HG03342 (cell line): ENCODE measurements around the gene TPRG1L.
A peak's percentile ranks its signal among the peaks of the same experiment; 100 is the strongest.

Source experiments
- ATAC-seq: cut with Tn5 transposase; IDR thresholded peaks from one replicate; pipeline ENCODE4 v1.9.1; 2021; ENCODE audit warnings: mild to moderate bottlenecking, moderate library complexity; ENCODE audit not compliant: unreplicated experiment

Gene TPRG1L

DNA sequence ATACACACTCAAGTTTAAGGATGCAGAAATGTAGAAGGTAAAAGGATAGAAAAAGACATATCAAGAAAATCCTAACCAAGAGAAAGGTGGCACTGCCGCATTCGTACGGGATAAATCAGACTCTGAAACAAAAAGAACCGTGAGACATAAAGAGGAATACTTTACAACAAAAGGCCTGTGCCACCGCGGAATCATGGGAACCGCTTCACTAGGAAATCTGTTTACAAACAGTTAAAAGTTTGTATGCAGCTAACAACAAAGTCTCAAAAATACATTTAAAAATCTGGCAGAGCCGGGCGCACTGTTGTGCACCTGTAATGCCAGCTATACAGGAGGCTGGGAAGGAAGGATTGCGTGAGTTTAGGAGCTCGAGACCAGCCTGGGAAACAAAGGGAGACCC is 17.0 kb downstream of the TPRG1L start:
- no peak for ATAC-seq

DNA sequence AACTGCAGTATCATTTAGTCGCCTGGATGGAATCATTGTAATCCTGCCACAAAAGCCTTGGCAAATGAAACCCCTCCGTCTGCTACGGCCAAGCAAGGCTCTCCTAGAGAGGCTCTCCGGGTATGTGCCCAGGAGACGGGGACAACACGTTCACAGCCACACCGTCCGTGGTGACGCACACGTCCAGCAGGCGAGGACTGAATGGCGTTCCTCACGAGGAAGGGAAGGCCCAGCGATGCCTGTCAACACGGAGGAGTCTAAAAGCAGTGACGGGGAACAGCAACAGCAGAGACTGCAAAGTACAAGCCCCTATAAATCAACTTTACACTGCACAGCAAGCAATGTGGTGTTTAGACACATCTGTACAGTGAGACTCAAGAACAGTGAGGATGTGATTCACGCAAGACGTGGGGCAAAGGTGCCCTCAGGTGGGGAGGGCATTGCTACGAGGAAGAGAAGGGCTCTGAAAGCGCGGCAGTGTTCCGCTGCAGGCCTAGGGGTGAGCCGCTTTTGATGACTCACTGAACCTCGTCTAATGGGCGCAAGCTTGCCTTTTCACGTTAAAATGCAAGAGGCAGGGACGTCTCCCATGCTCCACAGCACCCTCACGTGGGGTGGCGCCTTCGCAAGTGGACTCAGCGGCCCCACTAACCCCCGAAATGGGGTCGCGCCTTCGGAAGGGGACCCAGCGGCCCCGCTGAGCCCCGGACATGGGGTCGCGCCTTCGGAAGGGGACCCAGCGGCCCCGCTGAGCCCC is 18.3 kb downstream of the TPRG1L start:
- no peak for ATAC-seq

DNA sequence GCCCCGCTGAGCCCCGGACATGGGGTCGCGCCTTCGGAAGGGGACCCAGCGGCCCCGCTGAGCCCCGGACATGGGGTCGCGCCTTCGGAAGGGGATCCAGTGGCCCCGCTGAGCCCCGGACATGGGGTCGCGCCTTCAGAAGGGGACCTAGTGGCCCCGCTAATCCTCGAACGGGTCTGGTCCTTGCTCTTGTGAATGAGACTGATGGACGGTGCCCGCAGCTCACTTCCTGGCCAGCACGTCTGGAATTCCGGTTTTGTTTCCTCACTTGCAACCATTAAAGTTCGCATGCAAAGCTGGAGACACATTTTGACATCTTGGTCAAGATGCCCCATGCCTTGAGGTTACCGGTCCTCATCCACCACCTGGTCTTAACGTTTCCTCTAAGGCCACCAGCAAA is 19.5 kb downstream of the TPRG1L start:
- no peak for ATAC-seq

DNA sequence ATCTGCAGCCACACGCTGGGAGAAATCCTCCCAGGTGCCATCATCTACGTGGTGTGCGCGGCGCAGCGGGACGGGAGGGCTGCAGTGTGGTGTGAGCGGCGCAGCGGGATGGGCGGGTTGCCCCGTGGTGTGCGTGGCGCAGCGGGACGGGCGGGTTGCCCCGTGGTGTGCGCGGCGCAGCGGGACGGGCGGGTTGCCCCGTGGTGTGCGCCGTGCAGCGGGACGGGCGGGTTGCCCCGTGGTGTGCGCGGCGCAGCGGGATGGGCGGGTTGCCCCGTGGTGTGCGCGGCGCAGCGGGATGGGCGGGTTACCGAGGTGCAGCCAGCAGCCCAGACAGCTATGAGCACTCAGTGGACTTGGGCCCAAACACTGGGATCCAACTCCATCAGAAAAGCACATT is 20.4 kb downstream of the TPRG1L start:
- no peak for ATAC-seq

DNA sequence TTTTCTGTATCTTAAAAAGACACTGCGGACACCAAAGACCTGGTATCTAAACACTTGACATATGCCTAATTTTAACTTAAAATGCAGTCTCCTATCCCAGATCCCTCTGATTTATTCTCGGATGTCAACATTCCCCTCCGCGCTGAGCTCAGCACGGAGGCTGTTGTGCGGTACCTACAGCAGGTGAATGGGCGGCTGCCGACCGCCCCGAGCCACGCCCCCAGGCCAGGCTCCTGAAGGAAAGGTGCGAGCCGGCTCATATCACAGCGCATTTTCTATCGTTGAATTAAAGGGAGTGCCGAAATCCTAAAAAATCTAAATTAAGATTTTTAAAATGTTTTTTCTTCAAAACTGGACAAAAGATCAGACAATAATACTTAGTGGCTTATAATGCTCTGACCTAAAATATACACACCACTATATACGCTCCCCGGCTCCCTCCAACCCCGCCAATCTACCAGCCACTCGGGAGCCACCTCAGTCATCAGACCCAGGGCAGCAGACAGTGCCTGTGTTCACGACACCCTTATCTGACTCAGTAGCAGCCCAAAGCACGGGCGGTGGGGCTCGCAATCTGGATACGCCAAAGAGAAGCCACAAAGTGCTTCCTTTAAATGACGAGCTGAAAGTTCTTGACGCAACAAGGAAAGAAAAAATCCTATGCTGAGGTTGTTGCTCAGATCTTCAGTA is 21.0 kb downstream of the TPRG1L start:
- ATAC-seq: no peak

DNA sequence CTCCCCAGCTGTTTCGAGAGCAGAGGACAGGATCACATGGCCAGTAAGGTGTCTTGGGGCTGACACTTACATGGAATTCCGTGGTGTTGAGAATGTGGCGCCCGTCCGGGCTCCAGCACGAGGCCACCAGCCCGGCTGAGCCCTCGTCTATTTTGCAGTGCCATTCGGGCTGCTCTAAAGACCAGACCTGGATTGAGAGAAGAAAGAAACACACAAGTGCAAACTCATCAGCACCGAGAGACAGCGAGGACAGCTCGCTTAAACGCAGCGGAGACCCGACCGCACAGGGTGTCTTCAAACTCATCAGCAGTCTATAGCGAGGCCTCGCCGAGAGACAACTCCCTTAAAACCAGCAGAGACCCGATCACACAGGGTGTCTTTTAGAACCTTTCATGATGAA is 21.8 kb downstream of the TPRG1L start:
- ATAC-seq: no peak

DNA sequence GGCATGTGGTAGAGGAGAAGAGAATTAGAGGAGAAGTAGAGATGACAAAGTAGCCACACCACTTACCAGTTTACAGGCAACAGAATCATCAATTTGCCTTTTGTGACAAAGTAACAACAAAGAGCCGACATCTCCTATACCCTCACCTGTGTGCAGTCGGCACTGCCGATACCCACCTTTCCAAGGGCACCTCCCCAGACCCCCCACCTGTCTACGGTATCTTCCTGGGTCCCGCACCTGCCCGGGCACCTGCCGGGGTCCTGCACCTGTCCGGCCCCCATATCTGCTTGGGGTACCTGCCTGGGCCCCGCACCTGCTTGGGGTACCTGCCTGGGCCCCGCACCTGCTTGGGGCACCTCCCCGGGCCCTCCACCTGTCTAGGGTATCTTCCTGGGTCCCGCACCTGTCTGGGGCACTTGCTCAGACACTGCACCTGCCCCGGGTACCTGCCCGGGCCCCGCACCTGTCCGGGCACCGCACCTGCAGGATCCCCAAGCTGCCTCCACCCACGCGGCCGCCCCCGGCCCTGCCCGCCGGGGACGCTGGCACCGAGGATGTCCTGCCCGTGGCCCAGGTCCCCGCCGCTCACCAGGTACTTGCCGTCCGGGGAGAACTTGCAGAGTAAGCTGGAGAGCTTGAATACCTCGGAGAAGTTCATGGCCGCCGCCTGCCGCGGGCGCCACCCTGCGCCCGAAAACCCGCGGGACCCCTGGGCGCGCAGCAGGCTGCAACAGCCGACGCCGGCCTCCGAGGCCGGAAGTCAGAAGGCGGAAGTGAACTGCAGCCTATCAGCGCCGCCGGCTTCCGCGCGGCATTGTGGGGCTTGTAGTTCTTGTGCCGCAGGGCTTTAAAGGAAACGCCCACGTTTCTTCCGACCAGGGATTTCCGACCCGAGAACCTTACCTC is 24.8 kb downstream of the TPRG1L start, which contains the start of gene WRAP73:
Gene WRAP73 (minus strand): TSS at position 762 of the 906 bp plus-strand sequence. CDS start 104 bp downstream, at position 658.
- peak; percentile 89 for ATAC-seq

DNA sequence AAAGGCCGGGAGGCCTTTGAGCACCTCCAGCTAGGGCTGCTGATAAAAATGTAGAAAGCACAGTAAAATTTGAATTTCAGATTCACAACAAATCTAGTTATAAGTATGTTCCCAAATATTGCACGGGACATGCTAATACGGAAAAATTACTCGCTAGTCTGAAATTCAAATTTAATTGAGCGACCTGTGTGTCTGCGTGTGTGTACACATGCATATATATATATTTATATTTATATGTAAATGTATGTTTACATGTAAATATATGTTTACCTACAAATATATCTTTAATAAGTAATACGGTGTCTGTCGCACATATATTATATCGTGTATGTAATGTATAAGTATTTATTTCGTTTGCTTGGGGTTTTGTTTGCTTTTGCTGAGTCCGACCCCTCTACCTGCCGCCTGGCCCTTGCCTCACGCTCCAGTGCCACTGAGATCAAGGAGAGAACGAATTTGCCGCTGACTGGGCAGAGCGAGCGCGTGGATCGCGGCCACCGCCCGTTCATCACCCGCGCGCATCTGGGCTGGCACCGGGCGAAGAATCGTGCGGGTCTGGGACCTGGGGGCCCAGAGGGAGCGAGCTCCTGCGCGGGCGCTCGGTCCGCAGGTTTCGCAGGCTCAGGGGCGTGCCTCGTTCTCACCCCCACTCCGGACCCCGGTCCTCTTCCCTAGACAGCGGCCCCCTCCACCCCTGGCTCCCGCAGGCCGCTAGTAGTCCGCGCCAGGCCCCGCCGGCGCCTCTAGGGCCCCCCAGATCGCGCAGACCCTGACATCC is 25.6 kb downstream of the TPRG1L start:
- no peak for ATAC-seq

DNA sequence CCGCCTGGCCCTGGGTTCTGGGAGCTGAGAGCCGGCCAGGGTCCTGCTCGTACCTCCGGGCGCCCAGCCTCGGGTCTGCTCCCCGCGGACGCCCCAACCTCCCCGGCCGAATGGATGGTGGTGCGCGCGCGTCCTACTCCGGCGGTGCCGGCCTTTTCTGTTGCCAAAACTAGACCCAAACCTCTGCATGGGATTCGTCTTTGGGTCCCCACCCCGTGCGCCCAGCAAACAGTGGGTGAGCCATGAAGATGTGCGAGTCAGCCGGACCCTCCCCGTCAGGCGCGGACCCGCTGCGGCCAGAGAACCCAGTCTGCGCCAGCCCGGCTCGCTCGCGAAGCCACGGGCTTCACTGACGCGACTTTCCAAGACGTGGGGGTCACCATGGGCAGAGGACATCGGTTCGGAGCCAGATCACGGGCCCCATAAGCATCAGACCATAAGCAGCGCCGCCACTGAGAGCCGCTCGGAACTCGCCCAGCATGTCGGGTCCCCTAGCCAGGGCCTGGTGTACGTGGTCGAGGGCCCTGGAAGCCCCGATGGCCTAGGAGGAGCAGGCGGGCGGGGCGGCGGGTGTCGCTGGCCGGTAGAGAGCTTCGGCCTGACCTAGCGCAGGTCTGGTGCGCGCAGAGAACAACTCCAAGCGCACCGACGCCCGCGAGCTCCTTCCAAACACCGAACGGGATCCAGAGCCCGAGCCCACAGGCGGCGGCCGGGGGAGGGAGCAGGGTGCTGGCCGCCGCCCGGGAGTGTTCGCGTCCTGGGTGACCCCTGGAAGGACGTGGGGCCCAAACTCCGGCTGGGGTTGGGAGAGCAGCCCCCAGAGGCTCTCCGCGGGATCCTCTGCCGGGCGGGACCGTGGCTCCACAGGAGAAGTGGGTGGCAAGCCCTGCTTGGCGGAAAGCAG is 26.5 kb downstream of the TPRG1L start:
- ATAC-seq: no peak

DNA sequence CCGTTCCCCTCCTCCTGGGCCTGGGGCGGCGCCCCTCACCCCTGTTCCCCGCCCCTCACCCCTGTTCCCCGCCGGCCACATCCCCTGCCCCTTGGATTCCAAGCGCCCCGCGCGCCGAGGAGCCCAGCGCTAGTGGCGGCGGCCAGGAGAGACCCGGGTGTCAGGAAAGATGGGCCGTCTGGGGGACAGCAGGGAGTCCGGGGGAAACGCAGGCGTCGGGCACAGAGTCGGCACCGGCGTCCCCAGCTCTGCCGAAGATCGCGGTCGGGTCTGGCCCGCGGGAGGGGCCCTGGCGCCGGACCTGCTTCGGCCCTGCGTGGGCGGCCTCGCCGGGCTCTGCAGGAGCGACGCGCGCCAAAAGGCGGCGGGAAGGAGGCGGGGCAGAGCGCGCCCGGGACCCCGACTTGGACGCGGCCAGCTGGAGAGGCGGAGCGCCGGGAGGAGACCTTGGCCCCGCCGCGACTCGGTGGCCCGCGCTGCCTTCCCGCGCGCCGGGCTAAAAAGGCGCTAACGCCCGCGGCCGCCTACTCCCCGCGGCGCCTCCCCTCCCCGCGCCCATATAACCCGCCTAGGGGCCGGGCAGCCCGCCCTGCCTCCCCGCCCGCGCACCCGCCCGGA is 27.2 kb downstream of the TPRG1L start, which contains the start of gene TP73:
Gene TP73 (plus strand): TSS at position 587 of the 618 bp plus-strand sequence. CDS start 29,850 bp downstream, outside the sequence.
- no peak for ATAC-seq

DNA sequence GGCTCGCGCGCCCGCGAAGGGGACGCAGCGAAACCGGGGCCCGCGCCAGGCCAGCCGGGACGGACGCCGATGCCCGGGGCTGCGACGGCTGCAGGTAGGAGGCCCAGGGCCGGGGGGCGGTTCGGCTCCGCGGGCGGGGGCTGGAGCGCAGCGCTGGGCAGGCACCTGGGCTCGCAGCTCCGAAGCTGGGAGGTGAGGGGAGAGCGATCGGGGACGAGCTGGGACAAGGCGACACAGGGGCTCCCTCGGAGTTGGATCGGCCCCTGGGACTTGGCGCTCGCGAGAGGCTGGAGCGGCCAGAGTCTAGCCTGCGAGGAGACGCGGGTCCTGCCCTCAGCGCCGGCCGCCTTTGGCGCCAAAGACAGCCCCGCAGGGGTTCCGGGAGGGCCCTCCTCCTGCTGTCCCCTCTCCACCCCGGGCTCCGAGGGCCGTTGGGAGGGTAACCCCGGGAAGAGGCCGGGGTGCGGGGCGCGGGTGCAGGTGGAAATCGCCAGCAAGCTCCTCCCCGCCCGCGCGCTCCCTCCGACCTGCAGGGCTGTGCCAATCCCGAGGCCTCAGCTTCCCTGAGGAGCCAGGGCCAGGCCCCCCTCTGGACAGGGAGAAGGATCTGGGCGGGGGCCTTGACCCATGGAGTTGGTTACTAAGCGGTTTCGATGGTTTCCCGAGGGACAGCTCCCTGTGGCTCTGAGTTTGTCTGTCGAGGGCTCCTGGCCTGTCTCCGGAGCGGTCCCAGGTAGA is 27.9 kb downstream of the TPRG1L start:
- ATAC-seq: no peak

DNA sequence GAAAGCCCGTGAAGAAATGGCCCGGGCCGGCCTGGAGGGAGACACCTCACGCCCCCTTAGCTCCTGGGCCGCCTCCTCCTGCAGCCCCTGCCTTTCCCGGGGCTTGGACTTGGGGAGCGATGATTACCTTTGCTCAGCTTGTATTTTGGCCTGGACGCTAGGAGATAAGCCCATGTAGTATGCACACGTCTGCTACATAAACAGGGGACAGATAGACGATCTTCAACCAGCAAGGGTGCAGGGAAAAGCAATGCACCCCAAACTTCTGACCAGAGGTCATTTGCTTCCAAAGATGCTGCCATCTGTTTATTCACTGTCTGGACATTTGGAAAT is 28.4 kb downstream of the TPRG1L start:
- ATAC-seq: no peak

DNA sequence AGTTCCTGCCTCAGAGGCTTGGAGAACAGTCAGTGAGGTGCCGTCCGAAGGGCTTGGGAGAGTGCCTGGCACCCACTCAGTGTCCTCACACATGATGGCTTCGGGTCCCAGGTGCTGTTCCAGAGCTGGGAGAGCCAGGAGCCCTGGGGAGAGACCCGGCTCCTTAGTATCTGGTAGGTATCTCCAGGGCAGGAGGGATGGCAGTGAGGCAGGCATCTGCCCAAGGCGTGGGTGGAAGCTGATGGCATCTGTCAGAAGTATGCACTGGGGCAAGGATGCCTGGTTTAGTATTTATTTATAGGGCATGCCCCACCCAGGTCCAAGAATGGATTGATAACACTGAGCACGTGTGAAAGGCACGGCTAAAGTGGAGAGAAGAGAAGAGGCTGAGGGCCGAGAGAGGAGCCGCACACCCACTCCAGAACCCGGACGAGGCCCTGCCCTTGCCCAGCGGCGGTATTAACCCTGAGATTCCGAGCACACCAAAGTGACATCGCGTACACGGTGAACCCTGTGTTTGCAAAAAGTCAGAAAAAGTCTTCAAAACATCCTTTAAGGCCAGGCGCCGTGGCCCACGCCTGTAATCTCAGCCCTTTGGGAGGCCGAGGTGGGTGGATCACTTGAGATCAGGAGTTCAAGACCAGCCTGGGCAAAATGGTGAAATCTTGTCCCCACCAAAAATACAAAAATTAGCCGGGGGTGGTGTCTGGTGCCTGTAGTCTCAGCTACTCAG is 29.9 kb downstream of the TPRG1L start:
- no peak for ATAC-seq

DNA sequence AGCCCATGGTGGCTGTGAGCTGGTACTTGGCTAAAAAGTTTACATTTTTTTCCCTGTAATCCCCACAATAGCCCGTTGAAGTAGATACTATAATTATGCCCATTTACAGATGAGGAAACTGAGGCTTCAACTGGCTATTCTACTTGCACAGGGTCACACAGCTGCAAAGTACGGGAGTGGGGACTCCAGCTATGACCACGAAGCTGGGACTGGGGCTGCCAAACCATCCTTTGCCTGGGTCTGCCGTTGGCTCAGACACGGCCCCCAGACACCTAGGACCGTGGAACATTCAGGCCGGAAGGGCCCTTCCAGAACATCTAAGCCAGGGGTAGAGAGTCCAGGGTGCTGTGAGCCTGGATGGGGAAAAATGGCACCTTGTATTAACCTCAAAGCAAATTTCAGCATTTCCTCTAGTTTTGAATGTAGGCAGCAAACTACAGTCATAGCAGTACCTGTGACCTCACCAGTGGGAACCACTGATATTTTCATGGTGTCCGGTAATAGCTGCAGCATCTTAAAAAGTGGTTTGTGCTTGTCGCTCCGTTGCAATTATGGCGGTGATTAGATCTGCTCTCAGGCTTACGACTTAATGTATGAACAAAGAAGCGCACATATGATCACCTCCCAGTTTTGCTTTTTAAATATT is 31.8 kb downstream of the TPRG1L start:
- peak; percentile 67 for ATAC-seq

DNA sequence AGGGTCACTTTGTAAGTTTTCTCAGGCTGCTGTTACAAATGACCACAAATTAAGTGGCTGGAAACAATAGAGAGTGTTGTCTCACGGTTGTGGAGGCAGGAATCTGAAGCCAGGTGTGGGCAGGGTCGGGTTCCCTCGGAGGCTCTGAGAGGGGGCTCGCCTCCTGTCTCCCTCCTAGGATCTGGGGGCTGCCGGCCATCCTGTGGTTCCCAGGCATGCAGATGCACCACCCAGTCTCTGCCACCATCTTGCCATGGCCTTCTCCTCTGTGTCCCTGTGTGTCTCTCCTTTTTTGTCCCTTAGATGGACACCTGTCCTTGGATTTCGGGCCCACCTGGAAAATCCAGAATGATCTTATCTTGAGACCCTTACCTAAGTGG is 32.3 kb downstream of the TPRG1L start:
- ATAC-seq: no peak

DNA sequence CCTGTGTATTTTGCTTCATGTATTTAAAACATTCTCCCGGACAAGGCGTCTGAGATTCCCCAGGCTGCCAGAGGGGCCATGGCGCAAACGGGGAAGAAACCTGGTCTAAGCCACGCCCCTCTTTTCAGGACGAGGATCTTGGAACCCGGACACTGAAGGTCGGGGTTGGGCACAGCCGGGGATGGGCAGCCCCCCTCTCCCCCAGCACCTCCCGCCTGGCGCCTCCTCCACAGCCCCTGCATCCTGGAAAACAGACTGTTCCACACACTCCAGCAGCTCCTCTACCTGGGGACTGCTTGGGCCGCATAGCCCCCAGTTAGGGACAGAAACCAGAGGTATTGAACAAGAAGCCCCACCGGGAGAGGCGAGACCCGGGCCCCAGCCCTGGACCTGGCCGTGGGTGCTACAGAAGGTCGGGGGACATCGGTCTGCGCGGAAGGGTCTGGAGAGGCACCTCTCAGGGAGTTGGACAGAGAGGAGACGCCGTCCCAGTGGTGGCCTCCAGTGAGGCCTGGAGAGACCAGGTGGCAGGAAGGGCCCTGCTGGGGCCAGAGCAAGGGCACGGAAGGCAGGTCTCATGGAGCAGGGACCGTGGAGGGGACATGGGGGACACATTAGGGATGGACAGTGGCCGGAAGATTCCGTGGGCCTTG is 32.9 kb downstream of the TPRG1L start:
- ATAC-seq: no peak

DNA sequence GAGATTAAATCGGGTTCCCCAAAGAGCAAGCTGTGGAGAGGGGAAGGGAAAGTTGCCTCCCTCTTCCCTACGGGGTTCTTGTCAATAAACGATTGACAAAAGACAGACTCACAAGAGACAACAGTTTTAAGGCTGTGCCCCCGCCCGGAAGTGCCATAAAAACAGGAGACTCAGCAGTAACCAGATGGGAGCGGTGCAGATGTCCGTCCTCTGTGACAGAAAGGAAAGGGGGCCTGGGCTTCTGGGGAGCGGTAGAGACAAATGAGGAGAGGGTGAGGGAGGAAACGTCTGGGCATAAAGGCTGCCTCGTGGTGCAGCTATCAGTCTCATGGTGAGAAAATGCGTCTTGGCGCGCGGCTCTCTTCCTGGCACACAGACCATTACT is 33.4 kb downstream of the TPRG1L start:
- ATAC-seq: no peak
